CD4-positive, alpha-beta T cell treated with Interleukin-17A for 1 hour (primary cell): ENCODE results near the gene TICAM2.

Experiments used
- DNase-seq: peaks from one replicate; pipeline ENCODE4 v3.0.0-alpha.2; 2020

Gene TICAM2

GRCh38 chr5:115605436-115605835 lies 3.2 kb upstream of the TICAM2 start:
- DNase-seq: no peak

GRCh38 chr5:115602591-115603125 lies 379 bp upstream of the TICAM2 start:
- no peak for DNase-seq

GRCh38 chr5:115600766-115601165 lies 1.5 kb downstream of the TICAM2 start:
- no peak for DNase-seq

- DNase-seq: no peak
Observed at GRCh38 chr5:115599924-115600323, 2.4 kb downstream of the TICAM2 start.

- no peak for DNase-seq
Observed at GRCh38 chr5:115599502-115599901, 2.8 kb downstream of the TICAM2 start.

- DNase-seq: no peak
Observed at GRCh38 chr5:115594128-115595047, 7.9 kb downstream of the TICAM2 start.

- DNase-seq: no peak
Observed at GRCh38 chr5:115589043-115589442, 13.2 kb downstream of the TICAM2 start.

GRCh38 chr5:115588640-115589039 lies 13.6 kb downstream of the TICAM2 start:
- DNase-seq: no peak

GRCh38 chr5:115586525-115587146 lies 15.6 kb downstream of the TICAM2 start:
- peak; percentile 48 for DNase-seq

- no peak for DNase-seq
Observed at GRCh38 chr5:115585265-115585664, 17.0 kb downstream of the TICAM2 start.

- no peak for DNase-seq
Observed at GRCh38 chr5:115584501-115584900, 17.8 kb downstream of the TICAM2 start.

- DNase-seq: no peak
Observed at GRCh38 chr5:115583474-115583873, 18.8 kb downstream of the TICAM2 start.

- DNase-seq: no peak
Observed at GRCh38 chr5:115580941-115581340, 21.3 kb downstream of the TICAM2 start.

- DNase-seq: no peak
Observed at GRCh38 chr5:115579747-115580173, 22.5 kb downstream of the TICAM2 start.

- no peak for DNase-seq
Observed at GRCh38 chr5:115579216-115579615, 23.1 kb downstream of the TICAM2 start.

- DNase-seq: no peak
Observed at GRCh38 chr5:115578657-115579056, 23.6 kb downstream of the TICAM2 start.

GRCh38 chr5:115577741-115578140 lies 24.5 kb downstream of the TICAM2 start:
- DNase-seq: no peak

- DNase-seq: no peak
Observed at GRCh38 chr5:115577329-115577728, 24.9 kb downstream of the TICAM2 start.

GRCh38 chr5:115575167-115576070 lies 26.9 kb downstream of the TICAM2 start:
- no peak for DNase-seq

- no peak for DNase-seq
Observed at GRCh38 chr5:115573133-115573532, 29.1 kb downstream of the TICAM2 start.

- DNase-seq: no peak
Observed at GRCh38 chr5:115571441-115571878, 30.8 kb downstream of the TICAM2 start.

- no peak for DNase-seq
Observed at GRCh38 chr5:115568668-115569067, 33.6 kb downstream of the TICAM2 start.

GRCh38 chr5:115565233-115565632 lies 37.0 kb downstream of the TICAM2 start:
- no peak for DNase-seq
